ENCODE measurements around the gene ARHGEF26. TPM values are rescaled to one million over a fixed set of nuclear protein-coding genes. Genes with fewer than 3 reads are reported as not detected.

Gene ARHGEF26
- total and polyA plus RNA-seq, 2 experiments from 2014 or later, result 9.4 to 16.9 TPM

- TF ChIP-seq REST (IDR thresholded peaks at IDR 0.05; ENCODE audit: unreplicated experiment) (no peak), NANOG (IDR thresholded peaks at IDR 0.05; ENCODE audit: borderline replicate concordance) (no peak), STAT1 (IDR thresholded peaks at IDR 0.05; ENCODE audit: unreplicated experiment) (no peak), JUNB (IDR thresholded peaks at IDR 0.05; ENCODE audit: unreplicated experiment) (no peak), ZNF114 (CRISPR knock-in tag; IDR thresholded peaks at IDR 0.05) (no peak), POLR2AphosphoS5 (IDR thresholded peaks at IDR 0.05; ENCODE audit: low read depth) (no peak), CTCF (conservative IDR thresholded peaks at IDR 0.05; ENCODE audit: low read depth in 2 of 2) (no peak), ZNF331 (CRISPR knock-in tag; IDR thresholded peaks at IDR 0.05; ENCODE audit: low read depth) (no peak), EZH2 (IDR thresholded peaks at IDR 0.05; ENCODE audit: low read depth, unreplicated experiment) (no peak), ETS1 (IDR thresholded peaks at IDR 0.05) (no peak), CREB1 (CRISPR knock-in tag; IDR thresholded peaks at IDR 0.05; ENCODE audit: low read depth) (no peak)
Measured at GRCh38 chr3:154273381-154273780, 152.2 kb downstream of the ARHGEF26 start (continued).

- Histone ChIP-seq H3K4me3 (no peak overlapping the region), H4K20me1 (replicated peaks; ENCODE audit: insufficient read depth) (peaks cover 9% of the 10 kb centered on the region; the same call in 1 of the 2 replicates), H3K36me3 (ENCODE audit: insufficient read depth) (peaks cover 72% of the 10 kb centered on the region), H3F3A (replicated peaks; ENCODE audit: low read depth) (no peaks in the 10 kb centered on the region), H3K79me2 (replicated peaks; ENCODE audit: insufficient read depth) (peaks cover 32% of the 10 kb centered on the region), H3K9me2 (ENCODE audit: insufficient read depth) (no peaks in the 10 kb centered on the region), H2AFZ (no peak overlapping the region), H3K4me2 (no peak overlapping the region), H3K4me1 (ENCODE audit: insufficient read depth) (no peaks in the 10 kb centered on the region), H3K27me3 (ENCODE audit: insufficient read depth) (no peaks in the 10 kb centered on the region), H3K27ac (ENCODE audit: low read depth) (no peak overlapping the region)
- H3K4me3 Mint-ChIP-seq, result no peak overlapping the region
- H3K36me3 Mint-ChIP-seq (ENCODE audit: low read depth), result peaks cover 80% of the 10 kb centered on the region
- 0 out of 3 replicates have a peak, but pooled peaks cover 2% of the 10 kb centered on the region for H3K9me3 Mint-ChIP-seq
- H3K27me3 Mint-ChIP-seq (ENCODE audit: insufficient read depth, low read depth, poor library complexity), result no peaks in the 10 kb centered on the region
- DNase-seq (ENCODE audit: low spot score), result no peak
- no peak overlapping the region for H3K27ac Mint-ChIP-seq
- ATAC-seq, result no peak
- H3K4me1 Mint-ChIP-seq, result no peaks in the 10 kb centered on the region
- no peak for TF ChIP-seq STAT1 (IDR thresholded peaks at IDR 0.05; ENCODE audit: unreplicated experiment)
- no peak for TF ChIP-seq ZNF331 (CRISPR knock-in tag; IDR thresholded peaks at IDR 0.05; ENCODE audit: low read depth)
- no peak for TF ChIP-seq ZNF114 (CRISPR knock-in tag; IDR thresholded peaks at IDR 0.05)
- TF ChIP-seq POLR2AphosphoS5 (IDR thresholded peaks at IDR 0.05; ENCODE audit: low read depth), result no peak
- TF ChIP-seq REST (IDR thresholded peaks at IDR 0.05; ENCODE audit: unreplicated experiment), result no peak
- TF ChIP-seq NANOG (IDR thresholded peaks at IDR 0.05; ENCODE audit: borderline replicate concordance), result no peak
- no peak for TF ChIP-seq ETS1 (IDR thresholded peaks at IDR 0.05)
- no peak for TF ChIP-seq JUNB (IDR thresholded peaks at IDR 0.05; ENCODE audit: unreplicated experiment)
- no peak for TF ChIP-seq EZH2phosphoT487 (IDR thresholded peaks at IDR 0.05; ENCODE audit: unreplicated experiment)
- TF ChIP-seq EZH2 (IDR thresholded peaks at IDR 0.05; ENCODE audit: low read depth, unreplicated experiment), result no peak
- no peak for TF ChIP-seq CTCF (conservative IDR thresholded peaks at IDR 0.05; ENCODE audit: low read depth in 2 of 2)
Measured at GRCh38 chr3:154274348-154274747, 153.2 kb downstream of the ARHGEF26 start.

Data from GM23338 (cell line).